HepG2 (cell line): Measurements from ENCODE around the gene SOCS3. TPM values are rescaled to one million over a fixed set of nuclear protein-coding genes. Genes with fewer than 3 reads are reported as not detected.

Source experiments
- AGO2 ChIP-seq: fragments of 200-400 bp; formaldehyde crosslinking; optimal IDR thresholded peaks from 2 replicates; pipeline ENCODE3; 2017; ENCODE audit warnings: mild to moderate bottlenecking, low read depth, low read length, moderate library complexity
- ELF1 ChIP-seq: sonication (generic); formaldehyde crosslinking; IDR thresholded peaks from 2 replicates; pipeline ENCODE4 v1.4.0; 2020; ENCODE audit warnings: missing genetic modification reagents
- HNF1B ChIP-seq: sonication (generic); formaldehyde crosslinking; IDR thresholded peaks from 2 replicates; pipeline ENCODE4 v1.5.1; 2020; ENCODE audit warnings: mild to moderate bottlenecking, moderate library complexity, missing genetic modification reagents
- MATR3 ChIP-seq: sonication (generic); formaldehyde crosslinking; IDR thresholded peaks from 2 replicates; pipeline ENCODE4 v1.4.0; 2020; ENCODE audit warnings: missing genetic modification reagents
- MBD4 ChIP-seq: IDR thresholded peaks from 2 replicates; pipeline ENCODE4 v1.6.1; 2012; ENCODE audit warnings: low read length, inconsistent platforms, borderline replicate concordance
- NFAT5 ChIP-seq: sonication (generic); formaldehyde crosslinking; IDR thresholded peaks from 2 replicates; pipeline ENCODE4 v1.4.0; 2020; ENCODE audit warnings: missing genetic modification reagents
- PCBP2 ChIP-seq: fragments of 200-400 bp; formaldehyde crosslinking; optimal IDR thresholded peaks from 2 replicates; pipeline ENCODE3; 2018; ENCODE audit warnings: low read length, low read depth; ENCODE audit not compliant: poor library complexity, severe bottlenecking
- TBL1XR1 ChIP-seq: fragments of 150-350 bp; IDR thresholded peaks from 2 replicates; pipeline ENCODE4 v1.6.1; 2014; ENCODE audit warnings: borderline replicate concordance, low read length; ENCODE audit not compliant: partially characterized antibody
- TCF7 ChIP-seq: sonication (generic); IDR thresholded peaks from 2 replicates; pipeline ENCODE4 v1.6.1; 2016; ENCODE audit warnings: antibody characterized with exemption, low read depth
- TCF7L2 ChIP-seq: IDR thresholded peaks from 2 replicates; pipeline ENCODE4 v1.6.1; 2011; ENCODE audit warnings: mild to moderate bottlenecking, low read depth, low read length, moderate library complexity
- TEAD3 ChIP-seq: optimal IDR thresholded peaks from 2 replicates; pipeline ENCODE3; 2016; ENCODE audit warnings: borderline replicate concordance
- TFAP4 ChIP-seq: sonication (generic); IDR thresholded peaks from 2 replicates; pipeline ENCODE4 v1.6.1; 2016; ENCODE audit warnings: low read depth, borderline replicate concordance
- ZKSCAN1 ChIP-seq: fragments of 150-350 bp; IDR thresholded peaks from 2 replicates; pipeline ENCODE4 v1.6.1; 2014; ENCODE audit warnings: low read length
- ZNF10 ChIP-seq: sonication (generic); formaldehyde crosslinking; IDR thresholded peaks from 2 replicates; pipeline ENCODE4 v1.4.0; 2020; ENCODE audit warnings: mild to moderate bottlenecking, low read depth, missing genetic modification reagents, borderline replicate concordance
- ZNF362 ChIP-seq: sonication (generic); formaldehyde crosslinking; IDR thresholded peaks from 2 replicates; pipeline ENCODE4 v1.4.0; 2020; ENCODE audit warnings: missing genetic modification reagents, mild to moderate bottlenecking, borderline replicate concordance
- ZNF383 ChIP-seq: sonication (generic); formaldehyde crosslinking; IDR thresholded peaks from 2 replicates; pipeline ENCODE4 v1.4.0; 2020; ENCODE audit warnings: missing genetic modification reagents, mild to moderate bottlenecking, borderline replicate concordance
- ZNF607 ChIP-seq: sonication (generic); formaldehyde crosslinking; IDR thresholded peaks from 2 replicates; pipeline ENCODE4 v1.5.1; 2020; ENCODE audit warnings: missing genetic modification reagents, mild to moderate bottlenecking, borderline replicate concordance
- ZNF766 ChIP-seq: sonication (generic); formaldehyde crosslinking; IDR thresholded peaks from 2 replicates; pipeline ENCODE4 v1.5.0; 2020; ENCODE audit warnings: missing genetic modification reagents, borderline replicate concordance
- ZNF776 ChIP-seq: sonication (generic); formaldehyde crosslinking; IDR thresholded peaks from 2 replicates; pipeline ENCODE4 v1.4.0; 2020; ENCODE audit warnings: mild to moderate bottlenecking, missing genetic modification reagents
- ZZZ3 ChIP-seq: sonication (generic); formaldehyde crosslinking; IDR thresholded peaks from 2 replicates; pipeline ENCODE4 v1.4.0; 2020; ENCODE audit warnings: missing genetic modification reagents, mild to moderate bottlenecking, borderline replicate concordance
- polyA plus RNA-seq, 8 experiments: library from polyadenylated mRNA; depleted of rRNA in 3 of 8; stranded (reverse) in 7 of 8; unstranded in 1 of 8; fragments of >200 nt; fragmentation: Illumina TruSeq in 4 of 8; extraction: Trizol in 4 of 8; gene quantifications; 2 replicates each; pipeline versions ENCODE4 v1.2.1 to v1.2.3, GENCODE V29; 2011 to 2016; ENCODE audit warnings: low read depth in 4 of 8, missing spikeins in 1 of 8, mixed read lengths in 1 of 8; ENCODE audit not compliant: insufficient read depth in 1 of 8
- total RNA-seq, 5 experiments: library from RNA; depleted of rRNA; stranded (reverse); fragments of >200 nt; fragmentation: Illumina TruSeq; extraction: Trizol; gene quantifications; 2 replicates each; pipeline ENCODE4 v1.2.3, GENCODE V29; 2016; ENCODE audit warnings: low read depth in 1 of 5
- TF ChIP-seq, protein P1 (sequence below): sonication (generic); formaldehyde crosslinking; IDR thresholded peaks from 2 replicates; pipeline ENCODE4 v1.4.0; 2020; ENCODE audit warnings: missing genetic modification reagents

Gene SOCS3
- total and polyA plus RNA-seq, 2 of the 13 experiments (the other 11 are each of a cell fraction or from before 2014, with no cell fraction given): 0.77 to 2.4 TPM

- no peak for TF ChIP-seq NFAT5 (CRISPR knock-in tag)
- no peak for TF ChIP-seq MATR3 (CRISPR knock-in tag)
- TF ChIP-seq ZKSCAN1: no peak
- no peak for TF ChIP-seq ZNF766
- no peak for TF ChIP-seq ZNF383 (CRISPR knock-in tag)
- no peak for TF ChIP-seq ZZZ3 (CRISPR knock-in tag)
- TF ChIP-seq ZNF776 (CRISPR knock-in tag): 0 out of 2 replicates have a peak, but pooled peaks have one; percentile 47
- peak; percentile 87 for TF ChIP-seq HNF1B (CRISPR knock-in tag)
- peak; percentile 91 for TF ChIP-seq TCF7
- TF ChIP-seq TFAP4: peak; percentile 35; the same call in 1 of the 2 replicates
- TF ChIP-seq ZNF607: no peak
- TF ChIP-seq AGO2: no peak
- peak; percentile 38; the same call in 1 of the 2 replicates for TF ChIP-seq ELF1 (CRISPR knock-in tag)
- TF ChIP-seq PCBP2: no peak
- no peak for TF ChIP-seq TCF7L2
- peak; percentile 91 for TF ChIP-seq TEAD3 (CRISPR knock-in tag)
- TF ChIP-seq, protein P1, sequence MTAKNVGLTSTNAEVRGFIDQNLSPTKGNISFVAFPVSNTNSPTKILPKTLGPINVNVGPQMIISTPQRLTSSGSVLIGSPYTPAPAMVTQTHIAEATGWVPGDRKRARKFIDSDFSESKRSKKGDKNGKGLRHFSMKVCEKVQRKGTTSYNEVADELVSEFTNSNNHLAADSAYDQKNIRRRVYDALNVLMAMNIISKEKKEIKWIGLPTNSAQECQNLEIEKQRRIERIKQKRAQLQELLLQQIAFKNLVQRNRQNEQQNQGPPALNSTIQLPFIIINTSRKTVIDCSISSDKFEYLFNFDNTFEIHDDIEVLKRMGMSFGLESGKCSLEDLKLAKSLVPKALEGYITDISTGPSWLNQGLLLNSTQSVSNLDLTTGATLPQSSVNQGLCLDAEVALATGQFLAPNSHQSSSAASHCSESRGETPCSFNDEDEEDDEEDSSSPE (CRISPR knock-in tag): no peak
- TF ChIP-seq ZNF362 (CRISPR knock-in tag): no peak
- TF ChIP-seq MBD4: no peak; the same call in 1 of the 2 replicates
- TF ChIP-seq TBL1XR1: peak; percentile 82
- no peak for TF ChIP-seq ZNF10 (CRISPR knock-in tag)
Measured at GRCh38 chr17:78399693-78400144, 39.8 kb upstream of the SOCS3 start (continued).
